Skeletal muscle tissue (tissue), 4 donors: ENCODE data around the gene DPYD. TPM values are rescaled to one million over a fixed set of nuclear protein-coding genes. Genes with fewer than 3 reads are reported as not detected.

Source experiments
- H3K27ac ChIP-seq: one replicate; pipeline ENCODE4 v1.7.0; 2013; ENCODE audit warnings: mild to moderate bottlenecking, low read depth, low read length, inconsistent platforms
- H3K27me3 ChIP-seq, 3 donors: one replicate each; pipeline ENCODE4 v1.7.0; 2013; ENCODE audit warnings: low read length in 3 of 3; ENCODE audit not compliant: control insufficient read depth in 3 of 3, insufficient read depth in 3 of 3
- H3K36me3 ChIP-seq, 3 donors: one replicate each; pipeline ENCODE4 v1.7.0; 2013; ENCODE audit warnings: low read length in 3 of 3; ENCODE audit not compliant: control insufficient read depth in 3 of 3, insufficient read depth in 3 of 3
- H3K4me1 ChIP-seq, 3 donors: one replicate each; pipeline ENCODE4 v1.7.0; 2013; ENCODE audit warnings: low read length in 3 of 3, mild to moderate bottlenecking in 3 of 3; ENCODE audit not compliant: control insufficient read depth in 3 of 3, insufficient read depth in 3 of 3
- H3K4me3 ChIP-seq, 3 donors: one replicate each; pipeline ENCODE4 v1.7.0; 2013; ENCODE audit warnings: low read length in 3 of 3
- H3K9ac ChIP-seq, 3 donors: one replicate each; pipeline ENCODE4 v1.7.0; 2013; ENCODE audit warnings: low read length in 3 of 3, mild to moderate bottlenecking in 3 of 3, moderate library complexity in 2 of 3, low read depth in 1 of 3
- H3K9me3 ChIP-seq, 3 donors: one replicate each; pipeline ENCODE4 v1.7.0; 2013; ENCODE audit warnings: low read length in 3 of 3; ENCODE audit not compliant: control insufficient read depth in 3 of 3
- total RNA-seq: library from RNA; depleted of rRNA; stranded (reverse); fragments of >200 nt; gene quantifications from one replicate; pipeline ENCODE4 v1.2.3, GENCODE V29; 2014
- donor health status: Osteomylitis.

Gene DPYD
- total RNA-seq, 1 donor from 2014 or later = 18.8 TPM

DNA sequence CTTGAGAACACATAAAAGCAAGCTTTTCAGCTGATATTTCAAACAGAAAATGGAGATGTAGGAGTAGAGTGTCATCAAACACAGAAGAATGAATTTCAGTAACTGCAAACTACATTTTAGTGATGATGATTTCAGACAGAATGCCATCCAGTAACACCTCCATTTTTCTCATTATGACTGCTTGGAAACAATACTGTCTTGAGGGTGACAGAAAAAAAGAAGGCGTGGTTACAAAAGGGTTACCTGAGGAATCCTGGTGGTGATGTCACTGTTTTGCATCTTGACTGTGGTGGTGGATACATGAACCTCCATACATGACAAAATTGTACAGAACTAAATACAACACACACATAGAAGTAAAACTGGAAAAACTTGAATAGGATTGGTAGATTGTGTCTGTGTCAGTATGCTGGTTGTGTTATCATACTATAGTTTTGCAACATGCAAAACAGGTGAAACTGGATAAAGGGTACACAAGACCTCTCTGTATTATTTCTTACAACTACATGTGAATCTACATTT lies 823.4 kb downstream of the DPYD start:
- no peak overlapping the region for H3K4me3 ChIP-seq
- H3K9me3 ChIP-seq = no peaks in the 10 kb centered on the region
- no peaks in the 10 kb centered on the region for H3K4me1 ChIP-seq
- H3K27me3 ChIP-seq = no peaks in the 10 kb centered on the region
- H3K36me3 ChIP-seq = peaks cover 5 to 7% (median 7%) of the 10 kb centered on the region in 3 donors
- no peak overlapping the region for H3K27ac ChIP-seq
- H3K9ac ChIP-seq = no peak overlapping the region

DNA sequence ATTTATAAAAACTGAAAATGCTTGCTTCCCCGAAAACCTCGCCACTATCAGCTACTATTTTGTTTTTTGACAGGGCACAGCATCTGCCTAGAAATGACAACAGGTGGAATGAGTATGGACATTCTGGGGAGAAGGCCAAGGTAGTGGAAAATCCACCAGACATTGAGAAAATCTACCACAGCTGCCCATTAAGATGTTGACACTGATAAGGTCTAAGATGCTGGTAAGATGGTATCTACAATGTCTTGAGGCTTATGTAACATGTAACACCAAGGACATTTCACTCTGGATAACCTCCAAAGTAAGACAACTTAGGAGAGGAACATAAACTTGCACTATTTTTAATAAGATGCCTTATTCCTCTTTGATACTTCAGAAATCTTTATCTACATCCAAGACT lies 825.1 kb downstream of the DPYD start:
- Histone ChIP-seq H3K9me3 (no peaks in the 10 kb centered on the region), H3K4me3 (no peak overlapping the region), H3K27me3 (no peaks in the 10 kb centered on the region), H3K4me1 (no peaks in the 10 kb centered on the region), H3K36me3 (peaks cover 5 to 7% (median 7%) of the 10 kb centered on the region in 3 donors), H3K27ac (no peak overlapping the region), H3K9ac (no peak overlapping the region)

DNA sequence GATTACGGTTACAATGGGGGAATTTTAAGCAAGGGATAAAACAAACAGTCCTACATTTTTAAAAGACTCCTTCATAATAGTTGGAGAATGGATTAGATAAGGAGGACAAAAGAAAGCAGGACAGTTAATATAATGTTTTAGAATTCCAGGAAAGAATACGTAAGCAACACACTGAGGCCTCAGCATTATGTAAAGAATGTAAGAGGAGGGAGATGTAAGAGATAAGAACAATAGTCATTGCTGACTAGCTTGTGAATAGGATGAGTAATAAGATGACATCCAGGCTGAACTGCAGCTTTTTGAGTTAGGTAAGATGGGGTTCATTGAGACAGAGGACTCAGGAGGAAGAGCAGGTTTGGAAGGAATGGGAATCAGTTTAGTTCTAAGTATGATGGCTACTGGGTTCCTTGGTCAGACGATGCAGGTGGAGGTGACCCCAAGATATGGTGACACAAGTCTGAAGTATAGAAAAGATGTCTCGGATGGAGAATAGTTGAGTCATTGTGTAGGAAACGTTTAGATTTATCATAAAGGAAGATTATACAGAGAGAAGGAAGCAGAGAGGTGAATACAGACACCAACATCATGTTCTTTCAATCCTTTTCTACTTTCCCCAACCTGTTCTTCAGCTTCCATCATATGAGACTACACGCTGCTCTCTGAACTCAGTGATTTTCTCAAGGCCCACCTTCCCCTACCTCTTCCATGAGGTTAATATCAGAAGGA lies 826.4 kb downstream of the DPYD start:
- no peaks in the 10 kb centered on the region for H3K4me1 ChIP-seq
- no peaks in the 10 kb centered on the region for H3K27me3 ChIP-seq
- no peak overlapping the region for H3K4me3 ChIP-seq
- peaks cover 5 to 7% (median 7%) of the 10 kb centered on the region in 3 donors for H3K36me3 ChIP-seq
- no peak overlapping the region for H3K27ac ChIP-seq
- H3K9me3 ChIP-seq = no peaks in the 10 kb centered on the region
- H3K9ac ChIP-seq = no peak overlapping the region

DNA sequence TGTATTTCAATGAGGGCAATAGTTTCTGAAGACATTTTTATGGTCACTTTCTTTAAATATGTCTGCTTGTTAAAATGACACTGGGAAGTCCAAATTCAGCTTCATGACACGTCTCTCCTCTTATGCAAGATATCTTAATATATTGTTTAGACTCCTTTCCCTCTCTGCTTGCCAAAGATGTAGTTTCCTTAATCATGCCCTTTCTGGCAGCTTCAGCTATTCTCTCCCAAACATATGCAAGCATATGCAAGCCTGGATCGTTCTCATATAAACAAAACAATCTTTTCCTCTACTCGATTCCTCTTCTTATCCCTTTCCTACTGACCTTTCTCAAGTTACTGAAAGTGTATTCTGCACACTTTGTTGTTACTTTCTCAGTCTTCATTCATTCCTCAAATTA lies 827.1 kb downstream of the DPYD start:
- H3K9me3 ChIP-seq = no peaks in the 10 kb centered on the region
- peaks cover 5 to 7% (median 7%) of the 10 kb centered on the region in 3 donors for H3K36me3 ChIP-seq
- H3K27me3 ChIP-seq = no peaks in the 10 kb centered on the region
- no peak overlapping the region for H3K4me3 ChIP-seq
- no peak overlapping the region for H3K9ac ChIP-seq
- no peak overlapping the region for H3K27ac ChIP-seq
- no peaks in the 10 kb centered on the region for H3K4me1 ChIP-seq

DNA sequence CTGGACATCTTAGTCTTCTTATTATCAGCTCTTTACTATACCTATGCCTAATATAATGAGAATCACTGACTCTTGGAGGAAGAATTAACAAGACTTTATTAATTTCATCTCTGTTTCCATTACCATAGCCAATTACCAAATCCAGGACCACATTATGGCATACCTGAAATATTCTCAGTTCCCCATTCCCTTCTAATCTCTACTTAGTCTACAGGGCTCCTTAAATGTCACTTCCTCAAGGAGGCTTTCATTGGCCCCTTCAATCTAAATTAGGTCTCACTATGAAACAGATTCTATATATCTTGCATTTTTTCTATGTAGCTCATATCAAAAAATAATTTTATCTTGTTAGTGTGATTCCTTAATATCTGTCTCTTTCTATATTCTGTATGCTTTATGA lies 828.0 kb downstream of the DPYD start:
- Histone ChIP-seq H3K4me1 (no peaks in the 10 kb centered on the region), H3K4me3 (no peak overlapping the region), H3K27me3 (no peaks in the 10 kb centered on the region), H3K36me3 (peaks cover 5 to 7% (median 7%) of the 10 kb centered on the region in 3 donors), H3K9ac (no peak overlapping the region), H3K9me3 (no peaks in the 10 kb centered on the region), H3K27ac (no peak overlapping the region)

DNA sequence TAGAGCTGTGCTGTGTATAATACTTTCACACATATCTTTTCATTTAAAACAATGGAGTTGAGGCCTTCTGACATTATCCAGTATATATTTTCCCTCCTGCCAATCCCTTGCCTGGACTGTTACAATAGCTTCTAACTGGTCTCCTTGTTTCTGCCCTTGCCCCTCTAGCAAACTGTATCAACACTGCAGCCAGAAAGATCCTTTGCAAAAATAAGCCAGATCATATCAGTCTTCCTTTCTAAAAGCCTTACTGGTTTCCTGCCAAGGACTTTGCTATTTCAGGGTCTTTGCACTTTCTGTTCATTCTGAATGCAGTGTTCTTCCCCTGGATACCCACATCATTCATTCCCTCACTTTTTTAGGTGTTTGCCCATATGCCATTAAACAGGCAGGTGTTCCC lies 829.2 kb downstream of the DPYD start:
- Histone ChIP-seq H3K36me3 (peaks cover 0 to 4% (median 0%) of the 10 kb centered on the region in 3 donors), H3K9me3 (no peaks in the 10 kb centered on the region), H3K27me3 (no peaks in the 10 kb centered on the region), H3K27ac (no peak overlapping the region), H3K4me1 (no peaks in the 10 kb centered on the region), H3K9ac (no peak overlapping the region), H3K4me3 (no peak overlapping the region)

DNA sequence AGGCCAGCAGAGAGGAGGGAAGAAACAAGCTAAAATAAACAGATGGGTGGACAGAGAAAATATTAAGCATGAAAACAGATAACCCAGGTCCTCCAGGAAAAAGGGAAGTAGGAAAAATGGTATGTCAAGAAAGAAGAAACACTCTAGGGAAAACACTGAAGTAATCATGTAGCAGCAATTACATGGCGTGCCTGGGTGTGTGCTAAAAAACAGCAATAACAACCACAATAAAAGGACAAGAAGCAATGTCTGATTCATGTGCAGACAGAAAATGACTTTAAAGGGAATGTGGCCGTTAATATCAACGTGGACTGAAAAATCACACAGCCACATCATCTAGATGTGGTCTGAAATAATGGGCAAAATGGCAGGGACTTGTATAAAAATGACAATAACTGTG lies 829.6 kb downstream of the DPYD start:
- no peaks in the 10 kb centered on the region for H3K4me1 ChIP-seq
- no peak overlapping the region for H3K4me3 ChIP-seq
- H3K9ac ChIP-seq = no peak overlapping the region
- no peaks in the 10 kb centered on the region for H3K9me3 ChIP-seq
- H3K27ac ChIP-seq = no peak overlapping the region
- H3K27me3 ChIP-seq = no peaks in the 10 kb centered on the region
- peaks cover 0 to 4% (median 0%) of the 10 kb centered on the region in 3 donors for H3K36me3 ChIP-seq

DNA sequence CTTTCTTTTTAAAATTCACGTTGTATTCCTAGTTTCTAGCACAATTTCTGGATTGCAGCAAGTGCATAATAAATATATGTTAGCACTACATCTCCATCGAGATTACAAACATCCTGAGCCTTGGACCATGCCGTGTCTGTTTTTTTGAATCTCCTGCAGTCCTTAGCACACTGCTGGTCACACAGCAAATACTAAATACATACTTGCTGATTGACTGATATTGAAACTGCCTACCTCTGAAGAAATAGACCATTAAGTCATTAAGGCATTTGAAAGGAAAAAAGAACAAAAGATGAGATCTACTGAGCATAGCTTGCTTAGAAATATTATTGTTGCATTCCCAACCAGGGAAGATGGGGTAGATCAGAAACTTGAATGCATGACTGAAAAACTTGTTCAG lies 830.1 kb downstream of the DPYD start:
- no peak overlapping the region for H3K27ac ChIP-seq
- no peaks in the 10 kb centered on the region for H3K27me3 ChIP-seq
- no peak overlapping the region for H3K9ac ChIP-seq
- H3K4me3 ChIP-seq = no peak overlapping the region
- H3K4me1 ChIP-seq = no peaks in the 10 kb centered on the region
- H3K9me3 ChIP-seq = no peaks in the 10 kb centered on the region
- H3K36me3 ChIP-seq = peaks cover 0 to 4% (median 0%) of the 10 kb centered on the region in 3 donors

DNA sequence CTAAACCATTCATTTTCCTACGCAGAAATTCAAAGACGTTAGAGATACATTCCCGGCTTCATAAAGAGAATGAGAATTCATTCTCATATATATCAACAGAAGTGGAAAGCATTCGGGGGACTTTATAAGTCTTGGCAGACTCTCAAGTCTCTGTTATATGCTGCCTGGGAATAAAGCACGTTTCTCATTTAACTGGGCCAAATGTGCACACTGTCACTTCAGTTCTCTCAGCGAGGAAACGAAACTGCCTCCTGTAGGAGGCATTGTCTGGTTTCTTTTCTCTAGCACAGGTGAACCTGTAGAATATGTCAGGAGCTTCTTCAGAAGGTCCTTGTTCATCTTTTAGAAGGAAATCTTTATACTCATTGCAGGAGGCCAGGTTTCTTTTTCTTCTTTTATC lies 831.7 kb downstream of the DPYD start:
- H3K27ac ChIP-seq = no peak overlapping the region
- no peak overlapping the region for H3K9ac ChIP-seq

DNA sequence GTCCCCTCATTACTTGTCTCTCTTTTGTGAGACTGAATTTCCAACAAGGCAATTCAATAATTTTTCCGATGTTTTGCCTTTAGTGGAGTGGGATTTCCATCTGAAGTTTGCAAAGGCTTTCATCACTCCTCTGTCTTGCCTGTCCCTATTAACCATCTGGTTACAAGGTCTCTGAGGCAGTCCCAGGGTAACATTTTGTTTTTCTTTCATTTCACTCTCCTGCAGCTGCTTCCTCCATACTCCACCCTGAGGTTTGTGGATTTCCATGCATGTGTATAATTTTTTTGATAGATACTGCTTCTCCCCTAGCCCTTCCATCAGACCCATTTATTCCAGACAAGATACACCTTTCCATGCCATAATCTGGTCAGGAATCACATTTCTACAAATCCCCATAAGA lies 832.4 kb downstream of the DPYD start:
- H3K9ac ChIP-seq = no peak overlapping the region
- H3K9me3 ChIP-seq = no peaks in the 10 kb centered on the region
- H3K27me3 ChIP-seq = no peaks in the 10 kb centered on the region
- no peak overlapping the region for H3K27ac ChIP-seq
- no peaks in the 10 kb centered on the region for H3K36me3 ChIP-seq
- H3K4me3 ChIP-seq = no peak overlapping the region
- H3K4me1 ChIP-seq = no peaks in the 10 kb centered on the region

More for the DNA sequence above, 831.7 kb downstream of the DPYD start:
- Histone ChIP-seq H3K4me1 (no peaks in the 10 kb centered on the region), H3K4me3 (no peak overlapping the region), H3K36me3 (no peaks in the 10 kb centered on the region), H3K27me3 (no peaks in the 10 kb centered on the region), H3K9me3 (no peaks in the 10 kb centered on the region)
